IPS DF 4.7 (cell line): ENCODE results near the gene ARAP2.

ENCODE experiments used
- DNase-seq: peaks from one replicate; pipeline ENCODE4 v3.0.0-alpha.2; 2013; ENCODE audit warnings: low spot score; ENCODE audit errors: extremely low read depth

ARAP2 gene

GRCh38 chr4:36046026-36046425 is 198.3 kb downstream of the ARAP2 start:
- DNase-seq = no peak

- DNase-seq = no peak
Measured at GRCh38 chr4:36043901-36044300, 200.4 kb downstream of the ARAP2 start.

- no peak for DNase-seq
Measured at GRCh38 chr4:36043241-36043640, 201.1 kb downstream of the ARAP2 start.

- no peak for DNase-seq
Measured at GRCh38 chr4:36042122-36042970, 202.0 kb downstream of the ARAP2 start.

- no peak for DNase-seq
Measured at GRCh38 chr4:36041340-36041739, 203.0 kb downstream of the ARAP2 start.

- DNase-seq = no peak
Measured at GRCh38 chr4:36039026-36039425, 205.3 kb downstream of the ARAP2 start.

GRCh38 chr4:36038491-36038890 is 205.8 kb downstream of the ARAP2 start:
- no peak for DNase-seq

- no peak for DNase-seq
Measured at GRCh38 chr4:36037127-36037526, 207.2 kb downstream of the ARAP2 start.

- no peak for DNase-seq
Measured at GRCh38 chr4:36029951-36030350, 214.4 kb downstream of the ARAP2 start.

- DNase-seq = no peak
Measured at GRCh38 chr4:36027203-36027602, 217.1 kb downstream of the ARAP2 start.

- DNase-seq = no peak
Measured at GRCh38 chr4:36026348-36026880, 217.9 kb downstream of the ARAP2 start.

GRCh38 chr4:36024901-36025660 is 219.2 kb downstream of the ARAP2 start:
- no peak for DNase-seq

GRCh38 chr4:36020351-36020750 is 224.0 kb downstream of the ARAP2 start:
- DNase-seq = no peak
